ENCODE data around the gene SPATA45.
A peak's percentile ranks its signal among the peaks of the same experiment; 100 is the strongest.
"Not testable (repeated sequence)": the region's sequence is repeated elsewhere in the genome, so short reads cannot be mapped to it uniquely, and the experiment has no call there.

The SPATA45 gene

GRCh38 chr1:212847549-212847948, at the start of gene SPATA45:
TSS of gene SPATA45 (minus strand) at chr1:212847649. CDS start at chr1:212836149, 11,500 bp downstream.
- DNase-seq (ENCODE audit: low spot score), result no peak

DNA sequence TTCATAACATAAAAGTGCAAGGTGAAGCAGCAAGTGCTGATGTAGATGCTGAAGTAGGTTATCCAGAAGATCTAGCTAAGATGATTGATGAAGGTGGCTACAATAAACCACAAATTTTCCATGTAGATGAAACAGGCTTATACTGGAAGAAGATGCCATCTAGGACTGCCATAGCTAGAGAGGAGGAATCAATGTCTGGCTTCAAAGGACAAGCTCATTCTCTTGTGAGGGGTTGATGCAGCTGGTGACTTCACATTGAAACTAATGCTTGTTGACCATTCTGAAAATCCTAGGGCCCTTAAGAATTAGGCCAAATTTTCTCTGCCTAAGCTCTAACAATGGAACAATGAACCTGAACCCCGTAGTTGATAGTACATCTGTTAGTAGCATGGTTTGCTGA, 44.7 kb upstream of the SPATA45 start:
- DNase-seq (ENCODE audit: low spot score), result no peak

GRCh38 chr1:212884592-212884991, 37.1 kb upstream of the SPATA45 start:
- DNase-seq (ENCODE audit: low spot score), result no peak

GRCh38 chr1:212879947-212880690, 32.7 kb upstream of the SPATA45 start:
- DNase-seq (ENCODE audit: low spot score), result no peak

DNA sequence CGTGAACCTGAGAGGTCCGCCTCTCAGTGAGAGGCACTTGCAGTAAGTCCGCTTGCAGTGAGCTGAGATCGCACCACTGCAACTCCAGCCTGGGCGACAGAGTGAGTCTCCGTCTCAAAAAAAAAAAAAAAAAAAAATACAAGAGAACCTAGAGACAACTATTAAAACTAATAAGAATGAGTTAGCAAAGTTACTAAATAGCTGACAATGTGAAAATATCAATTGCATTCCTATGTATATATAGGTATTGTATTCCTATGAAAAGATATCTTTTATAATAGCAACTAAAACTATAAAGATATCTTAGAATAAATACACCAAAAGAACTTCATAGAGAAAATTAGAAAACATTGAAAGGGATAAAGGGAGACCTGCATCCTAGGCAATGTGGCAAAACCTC, 31.0 kb upstream of the SPATA45 start:
- no peak for DNase-seq (ENCODE audit: low spot score)

DNA sequence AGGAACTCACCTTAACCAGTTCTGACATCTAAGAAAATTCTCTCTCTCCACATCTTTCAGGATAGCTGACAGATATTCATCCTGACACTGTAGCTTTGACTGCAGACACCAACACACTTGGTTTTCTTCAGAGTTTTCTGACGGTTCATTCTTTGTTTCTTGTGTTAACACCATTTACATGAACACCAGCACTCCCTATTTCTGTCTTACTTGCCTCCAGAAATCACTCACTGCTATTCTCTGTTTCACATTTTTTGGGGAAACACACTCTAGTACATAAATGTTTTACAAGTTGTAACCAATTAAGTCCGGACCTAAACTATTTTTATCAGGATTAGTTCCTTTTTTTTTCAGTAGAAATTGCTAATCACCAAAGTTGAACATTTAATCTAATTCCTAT, 26.1 kb upstream of the SPATA45 start:
- DNase-seq (ENCODE audit: low spot score), result no peak

DNA sequence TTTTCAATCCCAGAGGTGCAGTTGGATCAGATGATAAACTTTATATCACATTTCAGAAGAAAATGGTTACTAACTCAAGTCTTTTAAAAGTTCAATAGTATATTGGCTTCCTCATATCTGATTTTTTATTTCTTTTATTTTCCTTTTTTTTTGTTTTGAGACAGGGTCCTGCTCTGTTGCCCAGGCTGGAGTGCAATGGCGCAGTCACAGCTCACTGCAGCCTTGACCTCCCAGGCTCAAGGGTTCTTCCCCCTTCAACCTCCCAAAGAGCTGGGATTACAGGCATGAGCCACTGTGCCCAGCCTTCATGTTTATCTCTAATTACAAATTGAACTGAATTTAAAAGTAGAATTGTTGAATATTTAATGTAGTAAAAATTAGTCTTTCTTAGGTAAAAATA, 24.5 kb upstream of the SPATA45 start:
- no peak for DNase-seq (ENCODE audit: low spot score)

- no peak for DNase-seq (ENCODE audit: low spot score)
Measured at GRCh38 chr1:212867192-212867591, 19.7 kb upstream of the SPATA45 start.

DNA sequence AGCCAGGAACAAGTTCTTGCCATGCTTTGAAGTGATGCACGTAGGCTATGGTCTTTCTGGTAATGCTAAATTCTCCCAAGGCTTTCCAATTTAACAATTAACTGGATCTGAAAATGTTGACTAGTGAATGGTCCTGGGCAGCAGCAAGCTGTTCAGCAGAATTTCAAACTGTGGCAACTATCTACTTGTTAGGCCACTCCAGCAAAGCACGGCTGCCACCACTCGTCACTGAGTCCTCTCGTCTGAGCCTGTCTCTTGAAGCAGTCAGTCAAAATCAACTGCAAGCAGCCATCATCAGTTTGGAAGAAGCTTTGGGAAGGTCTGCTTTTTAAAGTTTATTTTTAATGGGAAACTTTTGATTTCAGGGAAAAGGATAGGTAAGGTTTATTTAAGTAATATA, 16.8 kb upstream of the SPATA45 start:
- DNase-seq (ENCODE audit: low spot score), result no peak

DNA sequence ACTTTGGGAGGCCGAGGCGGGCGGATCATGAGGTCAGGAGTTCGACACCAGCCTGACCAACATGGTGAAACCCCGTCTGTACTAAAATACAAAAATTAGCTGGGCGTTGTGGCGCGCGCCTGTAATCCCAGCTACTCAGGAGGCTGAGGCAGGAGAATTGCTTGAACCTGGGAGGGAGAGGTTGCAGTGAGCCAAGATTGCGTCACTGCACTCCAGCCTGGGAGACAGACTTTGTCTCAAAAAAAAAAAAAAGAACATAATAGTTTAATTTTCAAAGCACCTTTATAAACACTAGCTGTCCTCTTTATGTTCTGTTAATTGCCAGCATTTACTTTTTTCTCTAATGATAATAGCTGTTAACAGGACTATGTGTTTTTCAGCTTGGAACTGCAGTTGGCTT, 15.9 kb upstream of the SPATA45 start:
- not testable (repeated sequence) for DNase-seq (ENCODE audit: low spot score)

GRCh38 chr1:212862111-212862690, 14.8 kb upstream of the SPATA45 start:
- DNase-seq (ENCODE audit: low spot score), result no peak

- no peak for DNase-seq (ENCODE audit: low spot score)
Measured at GRCh38 chr1:212860713-212861581, 13.5 kb upstream of the SPATA45 start.

DNA sequence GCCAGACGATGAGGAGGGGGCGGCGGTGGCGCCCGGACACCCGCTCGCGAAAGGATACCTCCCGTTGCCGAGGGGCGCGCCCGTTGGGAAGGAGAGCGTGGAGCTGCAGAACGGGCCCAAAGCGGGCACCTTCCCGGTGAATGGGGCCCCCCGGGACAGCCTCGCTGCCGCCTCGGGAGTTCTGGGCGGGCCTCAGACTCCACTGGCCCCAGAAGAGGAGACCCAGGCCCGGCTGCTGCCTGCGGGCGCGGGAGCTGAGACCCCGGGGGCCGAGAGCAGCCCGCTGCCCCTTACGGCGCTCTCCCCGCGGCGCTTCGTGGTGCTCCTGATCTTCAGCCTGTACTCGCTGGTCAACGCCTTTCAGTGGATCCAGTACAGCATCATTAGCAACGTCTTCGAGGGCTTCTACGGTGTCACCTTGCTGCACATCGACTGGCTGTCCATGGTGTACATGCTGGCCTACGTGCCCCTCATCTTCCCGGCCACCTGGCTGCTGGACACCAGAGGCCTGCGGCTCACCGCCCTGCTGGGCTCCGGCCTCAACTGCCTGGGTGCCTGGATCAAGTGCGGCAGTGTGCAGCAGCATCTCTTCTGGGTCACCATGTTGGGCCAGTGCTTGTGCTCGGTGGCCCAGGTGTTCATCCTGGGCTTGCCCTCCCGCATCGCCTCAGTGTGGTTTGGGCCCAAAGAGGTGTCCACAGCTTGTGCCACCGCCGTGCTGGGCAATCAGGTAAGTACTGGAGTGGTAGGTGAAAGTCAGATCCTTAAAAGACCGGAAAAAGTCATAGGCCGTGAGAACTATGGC, 11.2 kb upstream of the SPATA45 start:
- no peak for DNase-seq (ENCODE audit: low spot score)

GRCh38 chr1:212857992-212858460, 10.6 kb upstream of the SPATA45 start, which contains the start of gene FLVCR1:
TSS of gene FLVCR1 (plus strand) at chr1:212858275. CDS start at chr1:212858453, 178 bp downstream.
- peak; percentile 94 for DNase-seq (ENCODE audit: low spot score)

- no peak for DNase-seq (ENCODE audit: low spot score)
Measured at GRCh38 chr1:212856755-212857154, 9.3 kb upstream of the SPATA45 start.

GRCh38 chr1:212853658-212854057, 6.2 kb upstream of the SPATA45 start:
- no peak for DNase-seq (ENCODE audit: low spot score)

DNA sequence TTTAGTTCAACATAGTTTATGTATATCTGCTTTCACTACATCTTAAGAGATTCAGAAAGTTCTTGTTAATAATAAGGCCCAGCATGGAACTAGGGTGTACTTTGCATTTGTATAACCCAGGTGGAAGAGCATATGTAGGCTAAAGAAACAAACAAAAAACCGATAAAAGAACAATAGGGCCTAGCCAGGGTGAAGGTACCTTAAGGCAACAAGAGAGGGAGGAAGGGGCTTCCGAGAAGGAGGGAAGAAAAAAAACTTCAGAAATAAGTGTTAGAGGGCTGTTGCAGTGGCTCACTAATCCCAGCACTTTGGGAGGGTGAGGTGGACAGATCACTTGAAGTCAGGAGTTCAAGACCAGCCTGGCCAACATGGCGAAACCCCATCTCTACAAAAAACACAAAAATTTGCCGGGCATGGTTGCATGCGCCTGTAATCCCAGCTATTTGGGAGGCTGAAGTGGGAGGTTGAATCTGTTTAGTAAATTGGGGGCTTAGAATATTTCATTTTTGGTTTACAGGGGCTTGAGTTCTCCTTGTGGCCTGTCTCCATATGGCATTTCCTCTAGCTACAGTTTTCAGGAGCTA, 4.7 kb upstream of the SPATA45 start:
- DNase-seq (ENCODE audit: low spot score), result no peak

- DNase-seq (ENCODE audit: low spot score), result not testable (repeated sequence)
Measured at GRCh38 chr1:212844521-212844920, 2.9 kb downstream of the SPATA45 start.

DNA sequence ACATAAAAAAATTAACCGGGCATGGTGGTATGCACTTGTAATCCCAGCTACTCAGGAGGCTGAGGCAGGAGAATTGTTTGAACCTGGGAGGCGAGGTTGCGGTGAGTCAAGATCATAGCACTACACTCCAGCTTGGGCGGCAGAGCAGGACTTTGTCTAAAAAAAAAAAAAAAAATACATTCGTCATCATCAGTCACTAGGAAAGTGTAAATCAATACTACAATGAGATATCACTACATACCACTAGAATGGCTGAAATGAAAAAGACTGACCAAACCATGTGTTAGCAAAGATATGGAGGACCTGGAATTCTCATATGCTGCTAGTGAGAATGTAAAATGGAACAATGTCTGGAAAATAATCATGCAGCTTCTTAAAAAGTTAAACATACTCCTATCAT, 9.3 kb downstream of the SPATA45 start:
- DNase-seq (ENCODE audit: low spot score), result no peak

- not testable (repeated sequence) for DNase-seq (ENCODE audit: low spot score)
Measured at GRCh38 chr1:212833211-212834207, 13.9 kb downstream of the SPATA45 start.

All from CD4-positive, alpha-beta T cell treated with Interleukin-6 at 100 ng/mL for 8 hours (primary cell).